Caco-2 (cell line): ENCODE results near the gene SRSF8. TPM values are rescaled to one million over a fixed set of nuclear protein-coding genes. Genes with fewer than 3 reads are reported as not detected.

Source experiments
- BruUV-seq: library from RNA; stranded (reverse); fragments of 400-500 nt; replicated peaks from 2 replicates; lab custom pipeline; 2021; lab: Mats Ljungman, UMichigan
- CTCF ChIA-PET: fragments of 300-600 bp; sonication (Branson Sonifier 250); formaldehyde crosslinking; loops from one replicate; lab custom pipeline; 2022; ENCODE audit warnings: antibody characterized with exemption; lab: Charles Lee
- POLR2A ChIA-PET: fragments of 300-600 bp; sonication (Branson Sonifier 250); formaldehyde crosslinking; loops from one replicate; lab custom pipeline; 2022; ENCODE audit warnings: antibody characterized with exemption; lab: Charles Lee
- DNase-seq, 2 experiments: peaks; one replicate each; pipeline versions ENCODE4 v3.0.0 to v3.0.0-alpha.2; 2020 to 2022
- H3K27me3 ChIP-seq: replicated peaks from 2 replicates; pipeline ENCODE4 v1.6.0; 2011; ENCODE audit warnings: low read length; ENCODE audit not compliant: control insufficient read depth, insufficient read depth
- H3K36me3 ChIP-seq: 2 replicates; pipeline ENCODE4 v1.5.1; 2011; ENCODE audit warnings: low read length; ENCODE audit not compliant: control insufficient read depth, insufficient read depth
- H3K4me1 ChIP-seq: fragments of 250-450 bp; sonication (Bioruptor Pico); 2 replicates; pipeline ENCODE4 v1.5.1; 2020; ENCODE audit warnings: mild to moderate bottlenecking
- H3K4me3 ChIP-seq: 2 replicates; pipeline ENCODE4 v1.5.1; 2011; ENCODE audit warnings: low read depth, mild to moderate bottlenecking, control low read depth, low read length
- H3K9me3 ChIP-seq: fragments of 250-450 bp; sonication (Bioruptor Pico); 2 replicates; pipeline ENCODE4 v1.5.1; 2020; ENCODE audit warnings: mild to moderate bottlenecking, moderate library complexity
- H3K27ac Mint-ChIP-seq: one replicate; pipeline ENCODE4 v1.8.0; 2022; ENCODE audit warnings: mixed read lengths; ENCODE audit not compliant: unreplicated experiment
- H3K27me3 Mint-ChIP-seq: one replicate; pipeline ENCODE4 v1.8.0; 2022; ENCODE audit warnings: mixed read lengths; ENCODE audit not compliant: insufficient read depth, unreplicated experiment
- H3K36me3 Mint-ChIP-seq: one replicate; pipeline ENCODE4 v1.8.0; 2022; ENCODE audit warnings: mild to moderate bottlenecking, mixed read lengths; ENCODE audit not compliant: insufficient read depth, unreplicated experiment
- H3K4me1 Mint-ChIP-seq: one replicate; pipeline ENCODE4 v1.8.0; 2022; ENCODE audit warnings: low read depth, mixed read lengths; ENCODE audit not compliant: unreplicated experiment
- H3K4me3 Mint-ChIP-seq: one replicate; pipeline ENCODE4 v1.8.0; 2022; ENCODE audit warnings: mild to moderate bottlenecking, moderate library complexity, mixed read lengths; ENCODE audit not compliant: unreplicated experiment
- H3K9me3 Mint-ChIP-seq: one replicate; pipeline ENCODE4 v1.8.0; 2022; ENCODE audit warnings: mixed read lengths; ENCODE audit not compliant: unreplicated experiment
- intact Hi-C: fragments of 100-400 bp; cut with micrococcal nuclease; formaldehyde crosslinking; loops from one replicate; pipeline ENCODE4 v1.10.0; 2022; ENCODE audit not compliant: unreplicated experiment
- total RNA-seq: library from RNA; stranded (reverse); gene quantifications from 2 replicates; pipeline ENCODE4 v1.2.3, GENCODE V29; 2022
- TF ChIP-seq, protein P1 (sequence below), 2 experiments: fragments of 200-600 bp in 1 of 2; IDR thresholded peaks; 1 replicate in 1 of 2; 2 replicates in 1 of 2; pipeline versions ENCODE4 v1.5.1 to v1.8.0; 2011 to 2022; ENCODE audit warnings: antibody characterized with exemption in 1 of 2, control low read depth in 1 of 2, inconsistent platforms in 1 of 2, low read depth in 1 of 2, low read length in 1 of 2, mild to moderate bottlenecking in 1 of 2, moderate library complexity in 1 of 2; ENCODE audit not compliant: insufficient read depth in 1 of 2, severe bottlenecking in 1 of 2, unreplicated experiment in 1 of 2

SRSF8 gene
- total RNA-seq, 1 experiment from 2014 or later: 44.5 TPM

DNA sequence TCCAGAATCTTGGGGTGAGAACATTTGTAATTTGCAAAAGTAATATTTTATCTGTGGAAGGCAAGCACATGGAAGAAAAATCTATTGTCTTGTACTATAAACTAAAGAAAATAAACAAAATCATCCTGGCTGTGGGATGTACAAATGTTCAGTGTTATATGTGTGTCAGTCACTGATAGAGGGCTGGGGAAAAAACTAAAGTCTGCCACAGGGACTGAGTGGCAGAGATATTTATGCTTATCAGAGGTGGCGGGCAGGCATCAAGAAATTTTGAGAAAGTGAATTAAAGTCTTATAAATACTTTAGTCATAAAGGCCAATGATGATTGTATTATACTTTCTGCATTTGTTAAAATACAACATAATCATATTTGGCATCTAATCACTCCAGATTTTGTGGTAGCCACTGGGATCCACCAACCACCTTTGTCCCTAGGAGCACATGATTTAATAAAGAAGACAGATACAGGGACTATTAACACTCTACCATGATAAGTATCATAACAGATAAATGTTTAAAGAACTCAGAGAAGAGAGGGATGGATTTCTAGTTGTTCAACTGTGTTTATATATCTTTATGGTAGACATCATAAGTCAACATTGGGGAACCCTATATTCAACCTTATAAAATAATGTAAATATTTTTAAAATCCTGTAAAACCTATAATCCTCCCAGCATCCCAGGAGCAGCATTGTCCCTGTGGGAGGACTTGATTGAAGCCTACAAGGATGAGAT is 20.3 kb downstream of the SRSF8 start:
- Mint-ChIP-seq H3K9me3 (no peaks in the 10 kb centered on the region), H3K27me3 (peaks cover 5% of the 10 kb centered on the region), H3K36me3 (peaks cover 10% of the 10 kb centered on the region), H3K27ac (no peak overlapping the region), H3K4me1 (peaks cover 13% of the 10 kb centered on the region), H3K4me3 (no peak overlapping the region)
- Histone ChIP-seq H3K4me3 (no peak overlapping the region), H3K36me3 (no peaks in the 10 kb centered on the region), H3K4me1 (peaks cover 21% of the 10 kb centered on the region), H3K9me3 (no peaks in the 10 kb centered on the region), H3K27me3 (no peaks in the 10 kb centered on the region)
- intact Hi-C loops: no loop called here
- ChIA-PET CTCF (no interaction called here), POLR2A (no interaction called here)
- TF ChIP-seq, protein P1, sequence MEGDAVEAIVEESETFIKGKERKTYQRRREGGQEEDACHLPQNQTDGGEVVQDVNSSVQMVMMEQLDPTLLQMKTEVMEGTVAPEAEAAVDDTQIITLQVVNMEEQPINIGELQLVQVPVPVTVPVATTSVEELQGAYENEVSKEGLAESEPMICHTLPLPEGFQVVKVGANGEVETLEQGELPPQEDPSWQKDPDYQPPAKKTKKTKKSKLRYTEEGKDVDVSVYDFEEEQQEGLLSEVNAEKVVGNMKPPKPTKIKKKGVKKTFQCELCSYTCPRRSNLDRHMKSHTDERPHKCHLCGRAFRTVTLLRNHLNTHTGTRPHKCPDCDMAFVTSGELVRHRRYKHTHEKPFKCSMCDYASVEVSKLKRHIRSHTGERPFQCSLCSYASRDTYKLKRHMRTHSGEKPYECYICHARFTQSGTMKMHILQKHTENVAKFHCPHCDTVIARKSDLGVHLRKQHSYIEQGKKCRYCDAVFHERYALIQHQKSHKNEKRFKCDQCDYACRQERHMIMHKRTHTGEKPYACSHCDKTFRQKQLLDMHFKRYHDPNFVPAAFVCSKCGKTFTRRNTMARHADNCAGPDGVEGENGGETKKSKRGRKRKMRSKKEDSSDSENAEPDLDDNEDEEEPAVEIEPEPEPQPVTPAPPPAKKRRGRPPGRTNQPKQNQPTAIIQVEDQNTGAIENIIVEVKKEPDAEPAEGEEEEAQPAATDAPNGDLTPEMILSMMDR (IDR thresholded peaks at IDR 0.05; ENCODE audit: insufficient read depth in 1 of 2, low read depth in 1 of 2, low read length in 1 of 2, severe bottlenecking in 1 of 2, unreplicated experiment in 1 of 2): no peak
- DNase-seq: no peak
- no TSS peak for BruUV-seq

DNA sequence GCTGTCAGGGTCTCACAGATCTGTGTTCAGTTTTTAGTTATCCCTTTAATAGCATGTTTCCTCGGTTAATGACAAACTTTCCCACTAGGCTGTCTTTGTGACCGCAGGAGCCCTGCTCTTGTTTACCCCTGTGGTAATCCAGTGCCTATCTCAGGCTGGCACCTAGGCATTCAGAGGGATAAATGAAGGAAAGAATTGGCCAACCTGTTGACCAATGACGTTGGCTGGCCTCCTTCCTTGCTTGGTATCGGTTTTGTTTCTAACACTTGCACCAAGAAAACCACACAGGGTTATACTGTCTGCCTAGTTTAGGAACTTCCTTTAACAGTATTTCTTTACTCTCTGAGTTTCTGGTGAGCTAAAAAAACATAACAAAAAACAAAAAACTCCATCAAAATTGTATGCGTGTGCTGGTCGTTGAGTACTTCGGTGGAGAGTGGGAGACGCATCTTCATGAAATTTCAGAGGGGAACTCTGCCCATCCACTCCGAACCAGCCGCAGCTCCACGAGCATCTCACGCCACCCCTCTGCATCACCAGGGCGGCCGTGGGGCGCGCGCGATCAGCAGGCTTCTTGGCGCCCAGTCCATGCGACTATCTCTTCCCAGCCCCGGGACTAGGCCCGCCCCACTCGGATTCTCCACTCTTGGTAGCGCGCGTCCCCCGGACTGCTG is 22.4 kb downstream of the SRSF8 start:
- Mint-ChIP-seq H3K4me1 (peaks cover 29% of the 10 kb centered on the region), H3K27me3 (peaks cover 5% of the 10 kb centered on the region), H3K4me3 (peak overlapping the region; percentile 89), H3K36me3 (peaks cover 10% of the 10 kb centered on the region), H3K9me3 (no peaks in the 10 kb centered on the region), H3K27ac (no peak overlapping the region)
- DNase-seq: no peak
- Histone ChIP-seq H3K4me1 (peaks cover 39% of the 10 kb centered on the region), H3K36me3 (no peaks in the 10 kb centered on the region), H3K9me3 (no peaks in the 10 kb centered on the region), H3K27me3 (no peaks in the 10 kb centered on the region), H3K4me3 (peak overlapping the region; percentile 91)
- TSS peak; percentile 63 for BruUV-seq
- CTCF ChIA-PET: interaction anchor here (0.7 to 2.3 kb wide), 4 partner anchors 21 to 565 kb away, joined by 3 to 41 read pairs (median 4); partner anchors contain the start of gene SRSF8
- TF ChIP-seq, protein P1 (IDR thresholded peaks at IDR 0.05; ENCODE audit: insufficient read depth in 1 of 2, low read depth in 1 of 2, low read length in 1 of 2, severe bottlenecking in 1 of 2, unreplicated experiment in 1 of 2): no peak
- POLR2A ChIA-PET: interaction anchor here (4.9 kb wide), 1 partner anchor 21 kb away, joined by 62 read pairs; the partner anchor contains the start of gene SRSF8
- intact Hi-C loops: loop anchor here (1.0 kb wide), 1 partner anchor 21 kb away; no protein-coding TSS in a partner anchor
